ENCODE measurements around the gene DNAH7.

The DNAH7 gene

DNA sequence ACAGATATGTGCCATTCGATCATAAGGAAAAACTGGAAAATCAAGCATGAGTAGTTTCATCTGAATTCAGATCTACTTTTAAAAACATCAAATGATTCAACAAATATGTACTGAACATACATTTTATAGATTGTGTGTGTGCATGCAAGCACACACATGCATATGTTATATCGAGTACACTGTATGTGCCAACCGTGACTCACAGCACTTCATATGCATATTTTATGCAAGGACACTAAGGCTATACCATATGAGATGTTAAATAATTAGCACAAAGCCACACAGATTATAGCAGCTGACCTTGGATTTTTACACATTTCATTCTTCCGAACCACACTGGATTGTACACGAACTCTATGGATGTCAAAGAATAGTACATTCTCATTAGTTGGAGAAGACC is 161.2 kb downstream of the DNAH7 start:
- no peak for TF ChIP-seq CTCF (IDR thresholded peaks at IDR 0.05; ENCODE audit: insufficient read depth, missing control alignments)
- FAIRE-seq = no peak
- no peak for DNase-seq (ENCODE audit: insufficient read length, low spot score)

GRCh38 chr2:195903956-195904355 is 164.7 kb downstream of the DNAH7 start:
- no peak for TF ChIP-seq CTCF (IDR thresholded peaks at IDR 0.05; ENCODE audit: insufficient read depth, missing control alignments)
- no peak for FAIRE-seq
- DNase-seq (ENCODE audit: insufficient read length, low spot score) = no peak

DNA sequence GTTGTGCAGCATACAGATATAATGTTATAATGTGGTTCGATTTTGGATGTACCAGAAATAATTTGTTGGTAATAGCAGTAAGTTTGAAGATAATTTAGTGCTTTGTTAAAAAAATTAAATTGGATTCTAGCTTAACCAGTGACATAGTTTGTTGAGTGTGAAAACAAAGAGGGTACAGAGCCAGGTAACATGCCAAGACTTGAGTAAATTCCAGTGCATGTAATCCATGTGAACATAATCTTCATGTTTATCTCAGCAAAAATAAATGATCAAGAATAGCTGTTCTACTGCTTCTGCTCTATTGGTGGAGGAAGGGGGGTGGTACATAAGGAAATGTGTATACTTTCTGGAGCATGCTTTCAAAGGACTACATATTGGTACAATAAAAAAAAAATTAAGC is 165.8 kb downstream of the DNAH7 start:
- DNase-seq (ENCODE audit: insufficient read length, low spot score) (no peak), FAIRE-seq (no peak)
- no peak for TF ChIP-seq CTCF (IDR thresholded peaks at IDR 0.05; ENCODE audit: insufficient read depth, missing control alignments)

DNA sequence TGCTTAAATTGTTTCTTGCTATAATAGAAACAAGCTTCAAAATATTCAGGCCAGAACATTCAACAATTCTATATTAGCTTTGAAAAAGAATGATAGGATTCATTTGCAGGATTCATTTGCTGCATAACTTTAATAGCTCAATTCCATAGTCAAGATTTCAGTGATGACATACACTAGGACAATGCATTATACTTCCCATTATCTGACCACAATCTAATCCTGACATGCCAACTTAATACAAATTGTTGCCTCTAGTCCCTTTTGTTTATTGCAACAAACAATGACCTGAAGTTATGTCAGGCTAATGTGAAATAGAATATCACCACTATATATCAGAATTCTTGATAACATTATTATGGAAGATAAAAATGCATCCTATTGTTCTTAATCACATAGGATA is 169.4 kb downstream of the DNAH7 start:
- DNase-seq (ENCODE audit: insufficient read length, low spot score) (no peak), FAIRE-seq (no peak)
- no peak for TF ChIP-seq CTCF (IDR thresholded peaks at IDR 0.05; ENCODE audit: insufficient read depth, missing control alignments)

DNA sequence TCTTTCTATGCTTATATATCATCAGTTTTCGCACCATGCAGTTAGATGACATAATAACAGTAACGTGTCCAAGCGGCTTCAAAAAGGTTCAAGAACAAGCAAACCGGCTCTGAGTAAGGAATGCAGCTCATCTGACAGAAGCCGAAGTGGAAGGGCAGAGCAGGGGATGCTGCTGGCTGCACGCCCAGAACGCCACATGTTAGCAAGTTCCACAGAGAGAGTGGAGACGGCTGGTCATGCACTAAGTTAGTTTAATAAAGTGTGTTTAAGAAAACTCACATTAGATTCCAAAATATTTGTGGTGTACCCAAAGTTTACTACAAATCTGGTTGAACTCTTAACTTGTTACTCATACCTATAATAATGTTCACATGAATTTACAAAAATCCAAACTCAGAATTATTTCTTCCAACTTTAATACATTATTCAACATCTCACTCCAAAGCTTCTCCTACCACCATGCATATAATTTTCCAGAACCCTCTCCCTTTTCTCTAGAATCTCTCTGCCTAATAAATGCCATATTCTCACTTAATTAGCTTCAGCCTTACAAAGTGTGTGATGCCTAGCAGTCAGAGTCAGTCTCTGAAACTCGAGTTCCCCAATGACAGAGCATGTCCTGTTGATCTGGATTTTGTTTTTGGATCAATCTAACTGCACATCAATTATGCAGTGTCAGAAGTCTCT is 170.0 kb downstream of the DNAH7 start:
- TF ChIP-seq CTCF (IDR thresholded peaks at IDR 0.05; ENCODE audit: insufficient read depth, missing control alignments) = no peak
- no peak for DNase-seq (ENCODE audit: insufficient read length, low spot score)
- FAIRE-seq = no peak

- TF ChIP-seq CTCF (IDR thresholded peaks at IDR 0.05; ENCODE audit: insufficient read depth, missing control alignments) = no peak
- FAIRE-seq (no peak), DNase-seq (ENCODE audit: insufficient read length, low spot score) (no peak)
Measured at GRCh38 chr2:195891081-195891480, 177.6 kb downstream of the DNAH7 start.

DNA sequence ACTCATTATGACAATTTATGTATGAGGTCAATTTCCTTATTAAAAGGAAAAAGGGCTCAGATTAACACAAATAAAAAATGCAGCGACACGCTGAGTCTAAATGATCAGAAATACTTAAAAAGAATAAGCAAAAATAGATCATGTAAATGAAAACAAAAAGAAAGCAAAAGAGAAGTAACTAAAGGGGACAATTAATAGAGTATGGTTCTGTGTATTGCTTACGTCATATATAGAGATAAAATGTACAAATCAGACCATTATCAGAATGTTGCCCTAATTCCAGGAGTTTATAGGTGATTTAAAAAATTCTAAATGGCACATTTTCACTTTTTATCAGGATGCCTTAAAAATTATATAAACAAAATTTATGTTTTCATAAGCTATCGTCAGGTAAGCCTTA is 189.5 kb downstream of the DNAH7 start:
- TF ChIP-seq CTCF (IDR thresholded peaks at IDR 0.05; ENCODE audit: insufficient read depth, missing control alignments) = no peak
- DNase-seq (ENCODE audit: insufficient read length, low spot score) (no peak), FAIRE-seq (no peak)
